ES-I3 (cell line): ENCODE measurements around the gene NDUFS5.
A peak's percentile ranks its signal among the peaks of the same experiment; 100 is the strongest.
"Not testable (repeated sequence)": the region's sequence is repeated elsewhere in the genome, so short reads cannot be mapped to it uniquely, and the experiment has no call there.

ENCODE experiments used
- H3K36me3 ChIP-seq: 2 replicates; pipeline ENCODE4 v1.6.1; 2013; ENCODE audit warnings: mild to moderate bottlenecking, low read length, control low read depth, moderate library complexity; ENCODE audit not compliant: insufficient read depth
- H3K4me1 ChIP-seq: 2 replicates; pipeline ENCODE4 v1.6.1; 2013; ENCODE audit warnings: mild to moderate bottlenecking, control low read depth, low read length; ENCODE audit not compliant: insufficient read depth
- H3K9ac ChIP-seq: 2 replicates; pipeline ENCODE4 v1.6.1; 2013; ENCODE audit warnings: low read depth, mild to moderate bottlenecking, low read length, moderate library complexity
- H3K9me3 ChIP-seq: 2 replicates; pipeline ENCODE4 v1.6.1; 2013; ENCODE audit warnings: mild to moderate bottlenecking, low read length, moderate library complexity; ENCODE audit not compliant: control insufficient read depth, insufficient read depth

The NDUFS5 gene

GRCh38 chr1:39026051-39026865 lies at the start of gene NDUFS5:
Gene NDUFS5 (plus strand): TSS chr1:39026350. CDS start chr1:39028725, 2,375 bp downstream.
- H3K36me3 ChIP-seq: peaks cover 18% of the 10 kb centered on the region
- no peaks in the 10 kb centered on the region for H3K9me3 ChIP-seq
- peak within 1 kb of the TSS; percentile 82 for H3K9ac ChIP-seq
- no peaks in the 10 kb centered on the region for H3K4me1 ChIP-seq

DNA sequence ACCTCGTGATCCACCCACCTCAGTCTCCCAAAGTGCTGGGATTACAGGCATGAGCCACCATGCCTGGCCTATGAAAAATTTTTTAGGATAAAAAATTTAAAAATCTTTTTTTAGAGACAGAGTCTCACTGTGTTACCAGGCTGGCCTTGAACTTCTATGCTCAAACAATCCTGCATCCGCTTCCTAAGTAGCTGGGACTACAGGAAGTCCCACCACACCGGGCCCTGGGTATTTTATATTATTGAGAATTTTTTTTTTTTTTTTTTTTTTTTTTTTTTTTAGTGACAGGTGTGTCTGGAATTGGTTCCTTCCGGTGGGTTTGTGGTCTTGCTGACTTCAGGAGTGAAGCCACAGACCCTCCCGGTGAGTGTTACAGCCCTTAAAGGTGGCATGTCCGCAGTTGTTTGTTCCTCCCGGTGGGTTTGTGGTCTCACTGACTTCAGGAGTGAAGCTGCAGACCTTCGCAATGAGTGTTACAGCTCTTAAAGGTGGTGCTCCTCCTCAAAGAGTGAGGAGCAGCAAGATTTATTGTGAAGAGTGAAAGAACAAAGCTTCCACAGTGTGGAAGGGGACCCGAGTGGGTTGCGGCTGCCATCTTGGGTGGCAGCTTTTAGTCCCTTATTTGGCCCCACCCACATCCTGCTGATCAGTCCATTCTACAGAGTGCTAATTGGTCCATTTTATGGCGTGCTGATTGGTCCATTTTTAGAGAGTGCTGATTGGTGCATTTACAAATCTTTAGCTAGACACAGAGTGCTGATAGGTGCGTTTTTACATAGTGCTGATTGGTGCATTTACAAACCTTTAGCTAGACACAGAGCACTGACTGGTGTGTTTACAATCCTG lies 48.5 kb upstream of the NDUFS5 start:
- H3K9me3 ChIP-seq, H3K36me3 ChIP-seq, H3K4me1 ChIP-seq, H3K9ac ChIP-seq: not testable (repeated sequence)

DNA sequence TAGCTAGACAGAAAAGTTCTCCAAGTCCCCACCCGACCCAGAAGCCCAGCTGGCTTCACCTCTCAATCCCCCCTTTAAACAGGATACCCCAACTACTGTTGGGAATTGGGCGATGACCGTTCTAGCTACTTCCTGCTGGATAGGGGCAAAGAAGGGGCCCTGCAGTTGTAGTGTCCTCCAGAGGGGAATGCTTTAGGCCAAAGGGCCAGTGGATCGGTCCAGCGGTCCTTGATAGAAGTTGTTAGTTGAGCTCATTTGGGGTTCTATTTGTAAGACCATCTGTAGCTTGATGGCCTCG lies 48.0 kb upstream of the NDUFS5 start:
- not testable (repeated sequence) for H3K9ac ChIP-seq, H3K36me3 ChIP-seq, H3K9me3 ChIP-seq, H3K4me1 ChIP-seq

GRCh38 chr1:38979380-38979779 lies 46.8 kb upstream of the NDUFS5 start:
- H3K9me3 ChIP-seq: not testable (repeated sequence)

DNA sequence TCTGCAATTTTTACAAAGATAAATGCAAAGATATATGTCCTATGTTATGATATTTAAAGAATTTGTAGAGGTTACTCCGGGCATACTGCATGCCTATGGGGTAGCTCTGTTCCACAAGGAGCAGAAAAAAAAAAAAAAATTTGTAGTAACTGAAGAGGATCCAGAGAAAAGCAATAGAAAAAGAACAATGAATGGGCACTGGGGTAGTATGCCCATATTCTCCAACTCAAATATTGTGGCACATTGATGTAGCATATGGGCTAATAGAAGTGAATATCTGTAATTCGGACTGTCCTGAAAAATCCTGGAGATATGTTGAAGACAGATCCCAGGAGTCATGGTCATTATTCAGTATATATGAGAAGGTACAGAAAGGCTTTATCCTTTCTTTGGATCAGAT lies 36.2 kb upstream of the NDUFS5 start:
- Histone ChIP-seq H3K9me3 (no peaks in the 10 kb centered on the region), H3K9ac (peak overlapping the region; percentile 62), H3K36me3 (peaks cover 15% of the 10 kb centered on the region), H3K4me1 (peaks cover 37% of the 10 kb centered on the region)

More at GRCh38 chr1:38979380-38979779, 46.8 kb upstream of the NDUFS5 start:
- not testable (repeated sequence) for H3K4me1 ChIP-seq, H3K9ac ChIP-seq, H3K36me3 ChIP-seq

DNA sequence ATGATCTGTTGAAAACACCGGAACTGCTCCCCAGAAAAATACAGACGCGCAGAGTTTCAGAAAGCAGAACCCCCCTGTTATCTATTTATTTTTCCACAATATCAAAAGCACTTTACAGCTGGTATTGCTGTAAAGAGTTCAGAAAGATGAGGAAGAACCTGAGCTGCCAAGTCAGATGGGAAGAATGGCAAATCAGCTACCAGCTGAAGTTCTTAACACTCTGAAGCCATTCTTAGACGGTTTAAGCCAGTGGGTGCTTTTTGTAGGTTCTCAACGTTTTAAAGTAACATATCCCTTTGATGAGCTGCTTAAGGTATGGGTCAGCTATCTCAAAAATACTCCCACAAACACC lies 35.8 kb upstream of the NDUFS5 start:
- peak overlapping the region; percentile 62 for H3K9ac ChIP-seq
- peaks cover 38% of the 10 kb centered on the region for H3K4me1 ChIP-seq
- no peaks in the 10 kb centered on the region for H3K9me3 ChIP-seq

DNA sequence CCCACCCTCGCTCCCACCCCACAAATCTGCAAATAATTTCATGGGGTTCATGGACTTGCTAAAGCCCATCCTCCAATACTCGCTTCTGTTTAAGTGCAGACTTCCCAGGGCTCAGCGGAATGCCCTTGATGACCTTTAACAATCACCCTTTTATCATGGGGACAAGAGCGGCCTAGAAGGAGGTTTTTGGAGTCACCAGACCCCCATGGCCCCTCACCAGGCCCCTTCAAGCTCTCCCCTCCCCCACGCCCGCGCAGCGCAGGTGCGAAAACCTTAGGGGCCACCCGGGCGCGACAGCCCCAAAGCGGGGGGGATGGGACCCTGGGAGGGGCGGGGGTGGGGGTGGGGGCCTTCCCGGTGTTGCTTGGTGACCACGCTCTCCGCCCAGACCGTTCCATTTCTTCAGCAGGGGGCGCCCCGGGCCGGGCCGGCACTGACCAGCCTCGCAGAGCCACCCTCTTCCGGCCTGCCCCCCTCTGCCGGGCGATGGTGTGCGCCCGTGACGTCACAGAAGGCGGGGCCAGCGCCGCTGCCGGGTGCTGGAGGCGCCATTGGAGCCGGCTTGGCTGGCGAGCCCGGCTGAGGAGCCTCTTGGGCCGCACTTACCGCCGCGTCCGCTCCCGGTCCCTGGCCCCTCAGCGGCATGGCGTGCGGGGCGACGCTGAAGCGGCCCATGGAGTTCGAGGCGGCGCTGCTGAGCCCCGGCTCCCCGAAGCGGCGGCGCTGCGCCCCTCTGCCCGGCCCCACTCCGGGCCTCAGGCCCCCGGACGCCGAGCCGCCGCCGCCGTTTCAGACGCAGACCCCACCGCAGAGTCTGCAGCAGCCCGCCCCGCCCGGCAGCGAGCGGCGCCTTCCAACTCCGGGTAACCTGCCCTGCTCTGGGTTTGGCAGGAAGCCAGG lies 35.2 kb upstream of the NDUFS5 start, which contains the start of gene AKIRIN1:
AKIRIN1 (plus strand) TSS at position 539 of the 900 bp plus-strand sequence; CDS start at position 644, 105 bp downstream.
- Histone ChIP-seq H3K4me1 (peaks cover 32% of the 10 kb centered on the region), H3K9ac (peak within 1 kb of the TSS; percentile 72), H3K36me3 (peaks cover 17% of the 10 kb centered on the region)

More for the DNA sequence above, 35.8 kb upstream of the NDUFS5 start:
- H3K36me3 ChIP-seq: peaks cover 17% of the 10 kb centered on the region

GRCh38 chr1:38991638-38992411 lies 34.3 kb upstream of the NDUFS5 start:
- Histone ChIP-seq H3K4me1 (peaks cover 31% of the 10 kb centered on the region), H3K36me3 (peaks cover 17% of the 10 kb centered on the region), H3K9ac (peak overlapping the region; percentile 72), H3K9me3 (no peaks in the 10 kb centered on the region)

More for the DNA sequence above, 35.2 kb upstream of the NDUFS5 start, which contains the start of gene AKIRIN1:
- no peaks in the 10 kb centered on the region for H3K9me3 ChIP-seq

GRCh38 chr1:38992412-38993111 lies 33.6 kb upstream of the NDUFS5 start:
- peaks cover 17% of the 10 kb centered on the region for H3K36me3 ChIP-seq
- no peaks in the 10 kb centered on the region for H3K9me3 ChIP-seq
- peaks cover 38% of the 10 kb centered on the region for H3K4me1 ChIP-seq
- peak overlapping the region; percentile 72 for H3K9ac ChIP-seq

GRCh38 chr1:38994196-38994595 lies 32.0 kb upstream of the NDUFS5 start:
- H3K9me3 ChIP-seq: no peaks in the 10 kb centered on the region
- H3K4me1 ChIP-seq: peaks cover 47% of the 10 kb centered on the region
- H3K9ac ChIP-seq: no peak overlapping the region
- peaks cover 21% of the 10 kb centered on the region for H3K36me3 ChIP-seq

GRCh38 chr1:38997034-38997900 lies 28.9 kb upstream of the NDUFS5 start:
- Histone ChIP-seq H3K9me3 (no peaks in the 10 kb centered on the region), H3K9ac (no peak overlapping the region), H3K36me3 (peaks cover 31% of the 10 kb centered on the region), H3K4me1 (peaks cover 57% of the 10 kb centered on the region)

- Histone ChIP-seq H3K9ac (no peak overlapping the region), H3K4me1 (peaks cover 58% of the 10 kb centered on the region), H3K36me3 (peaks cover 31% of the 10 kb centered on the region), H3K9me3 (no peaks in the 10 kb centered on the region)
Observed at GRCh38 chr1:38997901-38998190, 28.3 kb upstream of the NDUFS5 start.
